HG03558 (cell line): ENCODE results near the gene ZNF235.
"Not testable (repeated sequence)": the region's sequence is repeated elsewhere in the genome, so short reads cannot be mapped to it uniquely, and the experiment has no call there.

Experiments used
- ATAC-seq: cut with Tn5 transposase; IDR thresholded peaks from one replicate; pipeline ENCODE4 v1.9.1; 2021; ENCODE audit warnings: moderate number of reproducible peaks; ENCODE audit not compliant: unreplicated experiment; ENCODE audit errors: extremely low read depth

ZNF235 gene

DNA sequence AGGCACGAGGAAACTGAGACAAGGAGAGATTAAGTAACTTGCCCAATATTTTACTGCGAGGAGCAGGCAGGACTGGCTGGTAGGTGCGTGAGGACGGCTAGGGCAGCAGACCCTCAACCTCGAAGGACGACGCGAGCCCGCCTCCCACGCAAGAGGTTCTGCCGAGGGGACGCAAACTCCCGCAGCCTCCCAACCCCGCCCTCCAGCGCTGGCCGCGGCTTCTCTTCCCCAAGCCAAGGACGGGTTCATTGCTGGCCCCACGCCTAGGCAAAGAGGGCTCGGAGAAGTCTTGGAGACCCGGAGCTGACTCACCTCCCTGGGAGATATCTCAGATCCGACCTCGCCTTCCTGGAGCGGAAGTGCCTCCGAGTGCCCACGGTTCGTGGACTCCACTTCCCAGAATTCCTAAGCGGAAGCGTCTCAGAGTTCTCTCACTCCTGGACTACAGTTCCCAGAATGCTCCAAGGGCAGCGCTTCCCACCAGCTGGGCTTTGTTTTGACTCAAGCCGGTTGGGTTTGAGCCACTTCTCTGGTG is at the start of gene ZNF235:
Gene ZNF235, minus strand, starts transcription at position 367 of the 535 bp plus-strand sequence. CDS start 1,621 bp downstream, outside the sequence.
- ATAC-seq: no peak

DNA sequence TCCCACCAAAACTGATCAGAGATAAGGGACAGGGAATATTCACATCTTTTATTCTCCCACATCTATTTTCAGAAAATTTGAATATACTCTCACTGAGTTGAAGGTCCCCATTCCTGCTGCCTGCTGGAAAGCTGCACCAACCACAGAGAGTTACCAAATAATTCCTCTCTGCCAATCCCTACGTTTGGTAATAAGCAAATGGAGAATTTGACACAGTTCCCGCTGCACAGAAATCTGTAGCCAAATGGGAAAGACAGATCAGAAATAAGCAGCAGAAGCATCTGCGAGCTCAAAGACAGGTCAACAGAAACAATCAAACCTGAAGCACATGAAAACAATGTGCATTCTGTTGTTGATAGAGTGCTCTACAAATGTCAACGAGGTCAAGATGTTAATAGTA is 41.7 kb upstream of the ZNF235 start:
- ATAC-seq: no peak

DNA sequence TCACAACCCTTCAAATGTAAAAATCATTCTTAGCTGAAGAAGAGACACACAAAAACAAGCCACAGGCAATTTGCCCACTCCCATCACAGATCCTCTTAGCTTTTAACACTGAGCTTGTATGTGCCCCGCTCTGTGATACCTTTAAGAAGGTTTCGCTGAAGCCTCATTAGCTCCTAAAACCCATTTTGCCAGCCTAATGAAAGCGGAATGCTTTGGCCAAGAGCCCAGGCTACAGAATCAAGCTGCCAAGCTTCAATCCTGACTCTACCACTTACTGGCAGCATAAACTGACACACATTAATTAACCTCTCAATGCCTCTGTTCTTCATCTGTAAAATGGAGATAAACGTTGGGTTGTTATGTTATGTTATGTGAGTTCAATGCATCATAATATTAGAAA is 41.1 kb upstream of the ZNF235 start:
- ATAC-seq: no peak

DNA sequence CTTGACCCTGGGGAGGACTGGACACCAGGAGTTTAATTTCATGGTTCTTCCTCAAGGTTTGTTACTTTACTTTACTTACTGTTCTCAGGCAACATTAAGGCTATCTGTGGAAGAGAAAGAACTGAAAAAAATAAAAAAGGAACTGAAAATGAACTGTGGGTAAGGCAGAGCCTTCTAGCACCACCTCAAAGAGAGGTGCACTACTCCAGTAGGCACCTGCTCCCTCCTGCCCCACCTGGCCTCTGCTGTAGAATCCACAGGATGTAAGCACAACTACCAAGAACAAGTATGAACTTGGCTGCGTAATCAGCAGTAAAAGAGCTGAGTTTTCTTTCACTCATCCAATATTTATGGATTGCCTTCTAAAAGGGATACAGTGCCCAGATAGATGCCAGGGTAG is 39.4 kb upstream of the ZNF235 start:
- no peak for ATAC-seq

DNA sequence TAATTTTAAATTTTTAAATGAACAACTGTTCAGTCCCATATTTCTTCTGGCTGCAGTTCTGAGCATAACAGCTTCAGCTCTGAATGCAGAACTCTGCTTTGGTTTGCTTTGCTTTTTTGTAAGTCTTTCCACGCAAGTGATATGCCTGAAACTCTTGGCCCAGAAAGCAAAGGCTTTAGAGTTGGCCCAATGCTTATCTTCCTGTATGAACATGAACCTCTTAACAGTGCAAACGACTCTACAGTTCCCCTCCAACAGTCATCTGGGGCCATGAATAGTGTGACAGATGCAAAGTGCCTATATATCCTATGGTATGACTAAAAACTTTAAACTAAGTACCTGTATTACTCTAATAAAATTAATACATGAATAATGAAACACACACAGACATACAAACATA is 37.0 kb upstream of the ZNF235 start:
- no peak for ATAC-seq

DNA sequence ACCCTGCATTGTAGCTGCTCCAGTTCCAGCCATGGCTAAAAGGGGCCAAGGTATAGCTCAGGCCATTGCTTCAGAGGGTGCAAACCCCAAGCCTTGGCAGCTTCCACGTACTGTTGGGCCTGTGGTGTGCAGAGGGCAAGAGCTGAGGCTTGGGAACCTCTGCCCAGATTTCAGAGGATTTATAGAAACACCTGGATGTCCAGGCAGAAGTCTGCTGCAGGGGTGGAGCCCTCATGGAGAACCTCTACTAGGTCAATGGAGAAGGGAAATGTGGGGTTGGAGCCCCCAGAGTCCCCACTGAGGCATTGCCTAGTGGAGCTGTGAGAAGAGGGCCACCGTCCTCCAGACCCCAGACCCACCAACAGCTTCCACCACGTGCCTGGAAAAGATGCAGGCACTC is 29.8 kb upstream of the ZNF235 start:
- ATAC-seq: not testable (repeated sequence)

DNA sequence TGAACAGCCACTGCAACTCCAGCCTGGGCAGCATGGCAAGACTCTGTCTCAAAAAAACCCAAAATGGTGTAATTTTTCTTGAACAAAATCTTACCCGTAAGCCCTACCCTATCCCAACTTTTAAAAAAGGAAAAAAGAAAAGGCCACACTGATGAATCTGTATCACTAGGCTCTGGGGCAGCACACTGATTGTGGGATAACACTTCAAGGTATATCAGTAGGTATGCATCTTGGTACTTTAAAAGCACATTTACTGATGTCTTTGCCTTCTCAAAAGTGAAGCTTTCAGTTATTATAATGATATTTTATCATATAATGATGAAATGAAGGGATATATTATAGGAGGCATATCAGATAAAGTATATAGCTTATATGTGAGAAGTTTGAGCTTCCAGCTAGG is 27.3 kb upstream of the ZNF235 start:
- ATAC-seq: no peak

DNA sequence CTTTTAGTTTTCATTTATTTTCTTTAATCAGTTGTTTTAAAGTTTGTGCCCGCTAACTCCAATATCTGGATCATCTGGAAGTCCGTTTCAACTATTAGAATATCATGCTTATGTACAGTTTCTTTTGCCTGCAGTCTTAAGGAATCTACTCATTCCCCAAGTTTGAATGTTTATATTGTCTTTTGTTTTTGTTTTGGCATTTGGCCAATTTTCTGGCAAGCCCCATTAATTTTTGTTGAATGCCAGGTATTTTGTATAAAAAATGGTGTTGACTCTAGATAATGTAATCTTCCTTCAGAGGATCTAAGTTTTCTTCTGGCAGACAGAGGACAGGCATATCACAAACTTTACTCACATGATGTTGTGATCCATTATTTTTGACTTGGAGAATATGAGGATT is 11.1 kb upstream of the ZNF235 start:
- ATAC-seq: no peak

DNA sequence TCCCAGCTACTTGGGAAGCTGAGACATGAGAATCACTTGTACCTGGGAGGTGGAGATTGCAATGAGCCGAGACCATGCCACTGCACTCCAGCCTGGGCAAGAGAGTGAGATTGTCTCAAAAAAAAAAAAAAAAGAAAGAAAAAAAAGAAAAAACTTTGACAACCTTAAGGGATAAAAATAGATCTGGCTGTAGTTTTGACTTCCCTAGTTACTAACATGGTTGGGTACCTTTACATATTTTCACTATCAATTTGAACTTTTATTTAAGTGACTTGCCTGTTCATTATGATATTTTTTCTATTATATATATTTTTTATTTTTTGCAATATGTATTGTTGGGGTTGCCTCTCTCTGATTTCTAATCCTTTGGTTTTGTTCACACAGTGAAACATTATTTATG is 8.4 kb upstream of the ZNF235 start:
- no peak for ATAC-seq

DNA sequence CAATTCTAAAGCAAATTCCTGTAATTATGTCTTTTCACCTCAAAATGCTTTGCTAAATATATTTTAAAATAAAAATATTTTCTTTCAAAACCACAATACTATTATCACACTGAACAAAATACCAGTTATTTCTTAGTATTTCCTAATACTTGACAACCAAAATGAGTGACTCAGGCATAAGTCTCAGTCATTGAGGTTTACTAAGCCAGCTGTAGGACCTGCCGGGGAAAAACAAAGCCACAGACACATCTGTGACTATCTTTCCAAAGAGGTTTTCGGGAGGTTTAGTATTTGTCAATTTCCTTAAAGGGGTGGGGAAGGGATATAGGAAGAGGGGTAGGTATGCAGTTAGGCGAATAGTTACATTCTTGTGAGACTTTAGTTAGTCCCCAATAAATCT is 3.2 kb upstream of the ZNF235 start:
- ATAC-seq: no peak

DNA sequence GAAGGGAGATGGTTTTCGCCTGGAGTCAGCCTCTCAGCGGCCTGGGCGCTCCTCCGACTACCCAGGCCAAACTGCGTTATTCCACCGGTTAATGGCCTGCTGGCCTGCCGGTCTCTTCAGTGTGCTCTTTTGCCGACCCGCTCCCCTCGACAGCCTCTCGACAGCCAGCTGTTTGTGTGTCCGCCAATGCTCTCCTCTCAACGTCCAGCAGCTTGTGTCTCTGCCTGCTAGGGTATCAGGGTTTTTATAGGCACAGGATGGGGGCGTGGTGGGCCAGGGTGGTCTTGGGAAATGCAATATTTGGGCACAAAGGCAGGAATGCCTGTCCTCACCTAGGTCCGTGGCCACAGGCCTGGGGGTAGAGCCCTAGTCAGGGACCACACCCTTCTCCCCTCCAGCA is 1.5 kb upstream of the ZNF235 start:
- no peak for ATAC-seq

DNA sequence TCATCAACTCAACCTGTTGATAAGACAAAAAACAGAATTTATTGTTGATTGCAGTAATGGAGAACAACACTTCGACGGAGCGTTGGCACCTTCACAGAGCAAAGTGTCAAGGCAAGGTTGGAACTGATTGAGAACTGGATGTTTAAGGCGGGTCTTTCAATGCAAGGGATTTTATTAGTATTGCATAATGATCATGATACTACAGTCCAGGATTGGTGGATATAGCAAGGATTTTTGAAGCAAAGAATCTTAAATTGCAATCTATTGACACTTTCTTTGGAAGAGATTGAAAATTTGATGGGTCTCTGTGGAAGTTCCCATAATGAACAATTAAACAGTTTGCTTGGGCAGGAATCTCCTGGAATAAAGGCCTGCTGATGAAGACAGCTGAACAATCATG is 632 bp upstream of the ZNF235 start:
- ATAC-seq: no peak

DNA sequence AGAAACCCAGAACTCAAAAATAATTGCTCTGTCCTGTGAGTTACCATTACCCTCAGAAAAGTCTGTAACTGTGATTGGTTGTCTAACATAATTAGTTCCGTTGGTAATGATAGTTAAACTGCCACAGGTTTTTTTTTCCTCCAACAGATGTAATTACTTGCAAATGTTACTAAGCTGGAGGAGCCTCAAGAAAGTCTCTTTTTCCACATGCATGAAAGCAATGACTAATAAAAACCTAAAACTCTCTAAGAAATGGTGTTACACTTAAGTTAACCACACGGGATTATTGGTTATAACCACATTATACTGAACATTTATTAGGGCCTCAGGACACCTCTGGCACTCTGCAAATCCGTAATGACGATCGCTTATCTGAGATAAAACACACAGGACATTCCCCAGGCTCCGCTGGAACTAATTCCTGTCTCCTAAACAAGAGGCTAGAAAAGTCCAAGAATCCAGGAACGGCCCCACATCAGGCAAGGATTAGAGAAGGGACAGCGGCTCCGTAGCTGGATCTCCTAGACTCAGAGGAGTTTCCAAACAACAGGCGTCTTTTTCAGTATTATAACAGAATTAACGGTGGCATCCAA is 753 bp downstream of the ZNF235 start:
- ATAC-seq: no peak

DNA sequence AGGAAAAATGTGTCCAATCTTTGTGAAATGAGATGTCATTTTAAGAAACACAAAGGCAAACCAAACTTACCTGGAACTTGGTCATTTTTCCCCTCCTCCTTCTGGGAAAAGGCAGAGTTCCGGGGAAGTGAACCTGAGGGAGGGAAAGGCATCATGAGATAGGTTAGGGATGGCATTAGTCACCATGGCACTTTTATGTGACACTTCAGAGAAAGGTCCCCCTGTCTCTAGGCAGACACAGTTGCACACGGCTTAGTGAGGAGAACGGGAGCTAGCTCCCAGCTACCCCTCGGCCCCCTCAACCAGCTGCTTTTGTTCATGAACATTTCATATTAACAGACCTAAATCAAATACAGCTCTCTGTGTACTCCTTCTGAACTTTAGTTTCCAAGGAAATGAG is 1.5 kb downstream of the ZNF235 start:
- ATAC-seq: no peak

DNA sequence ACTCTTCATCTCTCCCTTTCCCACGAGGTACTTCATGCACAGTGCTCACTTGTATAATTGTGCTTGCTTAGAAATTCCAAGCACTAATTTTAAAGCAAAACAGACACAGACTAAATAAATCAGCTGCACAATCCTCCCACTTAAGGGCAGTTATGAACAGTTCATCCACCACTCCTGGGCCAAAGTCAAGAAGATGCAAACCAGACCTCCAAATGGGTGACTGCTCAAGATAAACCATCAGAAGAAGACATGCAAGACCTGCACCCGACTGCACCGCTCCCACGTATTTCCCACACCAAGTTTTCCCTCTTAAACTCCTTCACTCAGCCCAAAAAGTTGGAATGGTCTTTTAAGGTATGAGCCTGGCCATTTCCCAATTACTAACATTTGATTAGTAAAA is 19.9 kb downstream of the ZNF235 start:
- ATAC-seq: no peak

DNA sequence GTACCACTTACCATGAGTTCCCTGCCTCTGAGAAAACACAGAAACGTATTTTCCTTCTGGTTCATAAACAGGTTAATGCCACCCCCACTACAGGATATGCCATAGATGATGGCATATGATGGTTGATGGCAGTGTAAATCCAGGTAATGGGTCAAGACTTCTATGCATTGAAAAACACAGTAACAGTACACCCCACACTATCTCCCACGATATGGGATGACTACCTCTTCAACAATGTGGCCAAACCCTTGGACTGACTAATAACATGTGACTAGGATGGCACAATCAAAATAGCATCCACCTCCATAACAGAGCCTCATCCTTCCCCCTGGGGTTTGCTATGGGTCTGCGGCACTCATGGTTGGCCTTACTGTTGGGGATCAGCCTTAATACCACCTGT is 22.0 kb downstream of the ZNF235 start:
- ATAC-seq: no peak

DNA sequence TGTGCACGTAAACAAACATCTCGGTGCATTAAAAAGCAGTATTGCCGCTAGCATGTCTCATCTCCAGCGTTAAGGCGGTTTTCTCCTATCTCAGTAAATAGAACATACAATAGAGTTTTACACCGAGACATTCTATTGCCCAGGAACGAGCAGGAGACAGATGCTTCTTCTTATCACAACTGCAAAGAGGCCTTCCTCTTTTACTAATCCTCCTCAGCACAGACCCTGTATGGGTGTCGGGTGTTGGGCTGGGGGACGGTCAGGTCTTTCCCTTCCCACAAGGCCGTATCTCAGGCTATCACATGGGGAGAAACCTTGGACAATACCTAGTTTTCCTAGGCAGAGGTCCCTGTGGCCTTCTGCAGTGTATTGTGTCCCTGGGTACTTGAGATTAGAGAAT is 23.9 kb downstream of the ZNF235 start:
- no peak for ATAC-seq

DNA sequence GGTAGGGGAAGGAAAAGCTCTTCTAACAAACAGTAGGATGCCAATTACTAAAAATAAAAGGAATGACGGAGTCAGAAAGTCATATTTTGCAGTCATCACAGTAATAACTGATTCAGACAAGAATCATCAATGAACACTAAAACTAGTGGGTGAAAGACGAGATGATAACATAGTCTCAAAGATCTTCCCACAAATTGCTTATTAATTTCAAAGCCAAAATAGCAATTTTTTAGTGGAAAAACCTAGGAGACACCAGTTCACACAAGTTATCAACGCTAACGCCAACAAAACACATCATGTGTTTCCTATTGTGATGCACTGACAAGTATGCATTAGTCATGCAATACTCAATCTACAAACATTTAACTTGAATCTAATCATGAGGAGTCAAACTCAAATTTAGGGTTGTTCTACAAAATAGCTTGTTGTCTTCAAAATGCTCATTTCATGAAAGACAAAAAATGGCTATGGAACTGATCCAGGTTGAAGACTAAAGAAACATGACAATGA is 26.6 kb downstream of the ZNF235 start:
- ATAC-seq: no peak

DNA sequence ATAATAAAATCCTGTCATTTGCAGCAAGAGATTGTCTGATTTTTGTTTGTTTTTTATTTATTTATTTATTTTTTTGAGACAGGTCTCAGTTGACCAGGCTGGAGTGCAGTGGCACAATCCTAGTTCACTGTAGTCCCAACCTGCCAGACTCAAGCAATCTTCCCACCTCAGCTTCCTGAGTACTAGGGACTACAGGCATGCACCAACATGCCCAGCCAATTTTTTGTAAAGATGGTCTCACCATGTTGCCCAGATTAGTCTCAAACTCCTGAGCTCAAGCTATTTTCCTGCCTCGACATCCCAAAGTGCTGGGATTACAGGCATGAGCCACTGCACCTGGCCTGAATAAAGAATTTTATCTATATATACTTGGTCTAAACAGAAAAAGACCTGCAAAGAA is 27.5 kb downstream of the ZNF235 start:
- no peak for ATAC-seq

DNA sequence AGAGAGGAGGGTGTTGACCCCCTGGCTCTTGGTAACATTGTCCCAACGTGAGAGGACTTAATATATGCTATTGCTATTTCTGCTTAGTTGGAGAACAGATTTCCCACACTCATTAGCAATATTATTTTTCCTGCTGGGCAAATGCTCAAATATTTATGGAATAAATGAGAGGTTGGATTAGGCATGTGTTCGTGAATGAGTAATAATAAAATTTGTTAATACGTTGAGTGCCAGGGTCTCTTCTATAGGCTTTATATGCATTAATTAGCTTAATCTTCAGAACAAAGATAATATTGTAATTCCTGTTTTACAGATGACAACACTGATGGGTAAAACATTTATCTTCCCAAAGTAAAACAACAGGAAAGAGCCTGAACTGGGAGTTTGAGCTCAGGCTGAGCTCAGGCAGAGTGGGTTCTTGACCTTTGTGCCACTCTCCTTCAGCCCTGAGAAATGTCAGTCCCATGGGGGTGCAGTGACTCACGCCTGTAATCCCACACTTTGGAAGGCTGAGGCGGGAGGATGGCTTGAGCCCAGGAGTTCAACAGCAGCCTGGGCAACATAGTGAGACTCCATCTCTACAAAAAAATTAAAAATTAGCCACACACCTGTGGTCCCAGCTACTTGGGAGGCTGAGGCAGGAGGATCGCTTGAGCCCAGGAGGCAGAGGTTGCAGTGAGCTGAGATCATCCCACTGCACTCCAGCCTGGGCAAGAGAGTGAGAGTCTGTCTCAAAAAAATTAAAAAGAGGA is 44.0 kb downstream of the ZNF235 start:
- no peak for ATAC-seq

DNA sequence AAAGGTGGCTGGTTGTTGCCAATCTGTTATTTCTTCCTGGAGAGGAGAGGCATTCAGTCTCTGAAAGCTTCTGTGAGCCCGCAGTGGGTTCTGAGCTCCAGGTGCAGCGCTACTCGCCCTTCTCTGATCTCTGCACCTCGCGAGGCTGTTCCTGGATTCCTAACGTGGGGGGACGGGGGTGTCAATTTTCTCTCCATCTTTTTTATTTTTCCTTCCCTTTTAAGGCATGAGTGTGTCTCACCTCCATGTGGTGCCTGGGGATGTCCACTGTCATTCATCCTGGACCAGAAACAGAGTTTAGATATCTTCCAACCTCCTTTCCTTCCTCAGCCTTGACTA is 44.5 kb downstream of the ZNF235 start:
- no peak for ATAC-seq

DNA sequence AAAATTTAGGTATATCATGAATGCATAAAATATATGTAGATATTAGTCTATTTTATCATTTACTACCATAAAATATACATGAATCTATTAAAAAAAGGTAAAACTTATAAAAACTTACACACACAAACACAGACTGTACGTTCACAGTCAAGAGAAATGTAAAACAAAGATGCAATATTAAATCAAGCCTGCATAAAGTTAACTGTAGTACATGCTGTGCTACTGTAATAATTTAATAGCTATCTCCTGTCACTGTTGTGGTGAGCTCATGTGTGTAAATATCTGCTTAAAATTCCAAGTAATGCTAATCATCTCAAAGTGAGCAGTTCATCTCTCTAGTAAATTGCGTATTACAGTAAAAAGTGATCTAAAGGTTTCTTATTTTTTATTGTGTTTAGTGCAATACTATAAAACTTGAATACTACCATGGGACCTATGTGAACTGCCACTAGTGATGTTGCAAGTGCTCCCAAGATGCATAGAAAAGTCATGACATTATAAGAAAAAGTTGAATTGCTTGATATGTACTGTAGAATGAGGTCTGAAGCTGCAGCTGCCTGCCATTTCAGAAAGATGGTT is 45.9 kb downstream of the ZNF235 start:
- ATAC-seq: no peak
